ENCODE measurements around the gene MTG2. TPM values are rescaled to one million over a fixed set of nuclear protein-coding genes. Genes with fewer than 3 reads are reported as not detected.

Gene MTG2
- total and polyA plus RNA-seq, 2 experiments from 2014 or later = 20.4 to 32.9 TPM

GRCh38 chr20:62171245-62171644, 11.6 kb upstream of the MTG2 start:
- H3K27ac ChIP-seq = no peak overlapping the region
- H3K36me3 ChIP-seq = peaks cover 21% of the 10 kb centered on the region
- DNase-seq (ENCODE audit: low read depth in 1 of 2, low spot score in 1 of 2) = no peak
- H3K27me3 ChIP-seq = no peaks in the 10 kb centered on the region
- no peaks in the 10 kb centered on the region for H3K4me1 ChIP-seq (ENCODE audit: low read depth)
- H3K4me3 ChIP-seq = no peak overlapping the region
- no peak for TF ChIP-seq CTCF (IDR thresholded peaks at IDR 0.05; ENCODE audit: low read depth, low read length)
- H3K9me3 ChIP-seq (ENCODE audit: low read depth) = no peaks in the 10 kb centered on the region

GRCh38 chr20:62172666-62173065, 10.2 kb upstream of the MTG2 start:
- no peak for DNase-seq (ENCODE audit: low read depth in 1 of 2, low spot score in 1 of 2)
- TF ChIP-seq CTCF (IDR thresholded peaks at IDR 0.05; ENCODE audit: low read depth, low read length) = no peak
- Histone ChIP-seq H3K9me3 (ENCODE audit: low read depth) (no peaks in the 10 kb centered on the region), H3K36me3 (peaks cover 19% of the 10 kb centered on the region), H3K27me3 (no peaks in the 10 kb centered on the region), H3K27ac (no peak overlapping the region), H3K4me3 (no peak overlapping the region), H3K4me1 (ENCODE audit: low read depth) (no peaks in the 10 kb centered on the region)

GRCh38 chr20:62174021-62174804, 8.6 kb upstream of the MTG2 start:
- Histone ChIP-seq H3K9me3 (ENCODE audit: low read depth) (no peaks in the 10 kb centered on the region), H3K36me3 (peaks cover 19% of the 10 kb centered on the region), H3K4me1 (ENCODE audit: low read depth) (no peaks in the 10 kb centered on the region), H3K4me3 (no peak overlapping the region), H3K27me3 (no peaks in the 10 kb centered on the region), H3K27ac (no peak overlapping the region)
- no peak for DNase-seq (ENCODE audit: low read depth in 1 of 2, low spot score in 1 of 2)
- no peak for TF ChIP-seq CTCF (IDR thresholded peaks at IDR 0.05; ENCODE audit: low read depth, low read length)

- Histone ChIP-seq H3K4me3 (no peak overlapping the region), H3K27me3 (no peaks in the 10 kb centered on the region), H3K4me1 (ENCODE audit: low read depth) (no peaks in the 10 kb centered on the region), H3K36me3 (peaks cover 19% of the 10 kb centered on the region), H3K27ac (no peak overlapping the region), H3K9me3 (ENCODE audit: low read depth) (no peaks in the 10 kb centered on the region)
- DNase-seq (ENCODE audit: low read depth in 1 of 2, low spot score in 1 of 2) = no peak
- no peak for TF ChIP-seq CTCF (IDR thresholded peaks at IDR 0.05; ENCODE audit: low read depth, low read length)
Observed at GRCh38 chr20:62174870-62175624, 7.8 kb upstream of the MTG2 start.

- no peak for TF ChIP-seq CTCF (IDR thresholded peaks at IDR 0.05; ENCODE audit: low read depth, low read length)
- H3K9me3 ChIP-seq (ENCODE audit: low read depth) = no peaks in the 10 kb centered on the region
- no peaks in the 10 kb centered on the region for H3K27me3 ChIP-seq
- H3K4me1 ChIP-seq (ENCODE audit: low read depth) = no peaks in the 10 kb centered on the region
- DNase-seq (ENCODE audit: low read depth in 1 of 2, low spot score in 1 of 2) = no peak
- H3K36me3 ChIP-seq = peaks cover 19% of the 10 kb centered on the region
- H3K27ac ChIP-seq = no peak overlapping the region
- no peak overlapping the region for H3K4me3 ChIP-seq
Observed at GRCh38 chr20:62175711-62176110, 7.1 kb upstream of the MTG2 start.
